Chondrocyte (in vitro differentiated cells): ENCODE results near the gene MAPKAP1. TPM values are rescaled to one million over a fixed set of nuclear protein-coding genes. Genes with fewer than 3 reads are reported as not detected.
"Not testable (repeated sequence)": the region's sequence is repeated elsewhere in the genome, so short reads cannot be mapped to it uniquely, and the experiment has no call there.

ENCODE experiments used
- DNase-seq: peaks from one replicate; pipeline ENCODE4 v3.0.0; 2021; ENCODE audit warnings: mixed read lengths, low spot score
- H3K27ac Mint-ChIP-seq: one replicate; pipeline ENCODE4 v1.8.0; 2021; ENCODE audit warnings: mild to moderate bottlenecking, moderate library complexity, mixed read lengths; ENCODE audit not compliant: unreplicated experiment
- H3K27me3 Mint-ChIP-seq: 2 replicates; pipeline ENCODE4 v1.8.0; 2021; ENCODE audit warnings: low read depth, mixed read lengths
- H3K36me3 Mint-ChIP-seq: 2 replicates; pipeline ENCODE4 v1.8.0; 2021; ENCODE audit warnings: low read depth, mixed read lengths
- H3K4me1 Mint-ChIP-seq: 2 replicates; pipeline ENCODE4 v1.8.0; 2021; ENCODE audit warnings: low read depth, mild to moderate bottlenecking, mixed read lengths
- H3K4me3 Mint-ChIP-seq: one replicate; pipeline ENCODE4 v1.8.0; 2021; ENCODE audit warnings: mild to moderate bottlenecking, moderate library complexity, mixed read lengths; ENCODE audit not compliant: unreplicated experiment
- H3K9me3 Mint-ChIP-seq: 2 replicates; pipeline ENCODE4 v1.8.0; 2021; ENCODE audit warnings: low read depth, mixed read lengths
- total RNA-seq: library from RNA; stranded (reverse); gene quantifications from 3 replicates; pipeline ENCODE4 v1.2.1, GENCODE V29; 2021
- TF ChIP-seq, protein P1 (sequence below): fragments of 200-600 bp; sonication (generic); IDR thresholded peaks from 2 replicates; pipeline ENCODE4 v1.5.0; 2021; ENCODE audit warnings: antibody characterized with exemption, mild to moderate bottlenecking, moderate library complexity

MAPKAP1 gene
- total RNA-seq, 1 donor from 2014 or later = 91.5 TPM

GRCh38 chr9:125400725-125401716 lies 306.0 kb downstream of the MAPKAP1 start:
- Mint-ChIP-seq H3K9me3 (no peaks in the 10 kb centered on the region), H3K27me3 (no peaks in the 10 kb centered on the region), H3K4me1 (no peaks in the 10 kb centered on the region), H3K36me3 (no peaks in the 10 kb centered on the region), H3K27ac (no peak overlapping the region), H3K4me3 (no peak overlapping the region)
- DNase-seq = no peak
- TF ChIP-seq, protein P1, sequence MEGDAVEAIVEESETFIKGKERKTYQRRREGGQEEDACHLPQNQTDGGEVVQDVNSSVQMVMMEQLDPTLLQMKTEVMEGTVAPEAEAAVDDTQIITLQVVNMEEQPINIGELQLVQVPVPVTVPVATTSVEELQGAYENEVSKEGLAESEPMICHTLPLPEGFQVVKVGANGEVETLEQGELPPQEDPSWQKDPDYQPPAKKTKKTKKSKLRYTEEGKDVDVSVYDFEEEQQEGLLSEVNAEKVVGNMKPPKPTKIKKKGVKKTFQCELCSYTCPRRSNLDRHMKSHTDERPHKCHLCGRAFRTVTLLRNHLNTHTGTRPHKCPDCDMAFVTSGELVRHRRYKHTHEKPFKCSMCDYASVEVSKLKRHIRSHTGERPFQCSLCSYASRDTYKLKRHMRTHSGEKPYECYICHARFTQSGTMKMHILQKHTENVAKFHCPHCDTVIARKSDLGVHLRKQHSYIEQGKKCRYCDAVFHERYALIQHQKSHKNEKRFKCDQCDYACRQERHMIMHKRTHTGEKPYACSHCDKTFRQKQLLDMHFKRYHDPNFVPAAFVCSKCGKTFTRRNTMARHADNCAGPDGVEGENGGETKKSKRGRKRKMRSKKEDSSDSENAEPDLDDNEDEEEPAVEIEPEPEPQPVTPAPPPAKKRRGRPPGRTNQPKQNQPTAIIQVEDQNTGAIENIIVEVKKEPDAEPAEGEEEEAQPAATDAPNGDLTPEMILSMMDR = no peak

GRCh38 chr9:125400232-125400631 lies 306.8 kb downstream of the MAPKAP1 start:
- not testable (repeated sequence) for DNase-seq, H3K4me3 Mint-ChIP-seq

DNA sequence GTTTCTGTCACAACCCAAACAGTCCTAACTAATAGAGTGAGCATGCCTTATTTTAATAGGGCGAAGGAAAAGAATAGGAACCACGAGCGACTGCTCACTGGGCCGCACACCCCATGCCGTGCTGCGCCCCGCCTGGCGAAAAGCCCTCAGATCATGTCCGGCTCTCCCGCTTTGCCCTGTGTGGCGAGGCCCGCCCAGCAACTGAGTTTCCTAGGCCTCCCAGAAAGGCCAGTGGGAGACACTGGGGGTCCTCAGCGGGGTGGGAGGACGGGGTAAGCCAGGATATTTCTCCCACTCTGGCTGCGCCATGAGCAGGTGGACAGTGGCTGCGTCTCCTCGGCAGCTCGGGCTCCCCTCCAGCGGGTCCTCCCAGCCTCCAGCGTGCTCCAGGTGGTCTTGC lies 307.3 kb downstream of the MAPKAP1 start:
- no peak for DNase-seq
- TF ChIP-seq, protein P1 = no peak
- H3K4me3 Mint-ChIP-seq = no peak overlapping the region
- H3K9me3 Mint-ChIP-seq = no peaks in the 10 kb centered on the region
- H3K27ac Mint-ChIP-seq = no peak overlapping the region
- H3K27me3 Mint-ChIP-seq = no peaks in the 10 kb centered on the region
- no peaks in the 10 kb centered on the region for H3K36me3 Mint-ChIP-seq
- H3K4me1 Mint-ChIP-seq = no peaks in the 10 kb centered on the region

More at GRCh38 chr9:125400232-125400631, 306.8 kb downstream of the MAPKAP1 start:
- not testable (repeated sequence) for H3K36me3 Mint-ChIP-seq, H3K4me1 Mint-ChIP-seq, H3K9me3 Mint-ChIP-seq, H3K27me3 Mint-ChIP-seq, H3K27ac Mint-ChIP-seq

GRCh38 chr9:125399165-125399564 lies 307.8 kb downstream of the MAPKAP1 start:
- no peak overlapping the region for H3K27ac Mint-ChIP-seq
- no peaks in the 10 kb centered on the region for H3K36me3 Mint-ChIP-seq
- TF ChIP-seq, protein P1 = no peak
- DNase-seq = no peak
- no peaks in the 10 kb centered on the region for H3K9me3 Mint-ChIP-seq
- H3K4me3 Mint-ChIP-seq = no peak overlapping the region
- no peaks in the 10 kb centered on the region for H3K27me3 Mint-ChIP-seq
- no peaks in the 10 kb centered on the region for H3K4me1 Mint-ChIP-seq

GRCh38 chr9:125398243-125398642 lies 308.8 kb downstream of the MAPKAP1 start:
- DNase-seq = no peak
- Mint-ChIP-seq H3K4me1 (no peaks in the 10 kb centered on the region), H3K4me3 (no peak overlapping the region), H3K27ac (no peak overlapping the region), H3K9me3 (no peaks in the 10 kb centered on the region), H3K27me3 (no peaks in the 10 kb centered on the region), H3K36me3 (no peaks in the 10 kb centered on the region)
- TF ChIP-seq, protein P1 = no peak
